Keratinocyte (primary cell): ENCODE measurements around the gene NET1. TPM values are rescaled to one million over a fixed set of nuclear protein-coding genes. Genes with fewer than 3 reads are reported as not detected.

Experiments
- DNase-seq: peaks from one replicate; pipeline ENCODE4 v3.0.0-alpha.2; 2011; ENCODE audit warnings: low read depth, missing footprints, low spot score
- FAIRE-seq: peaks from 2 replicates; lab custom pipeline; 2011; peaks lifted over from hg19 to GRCh38; lab: Jason Lieb, UNC
- H2AFZ ChIP-seq: 2 replicates; pipeline ENCODE4 v1.6.0; 2012; ENCODE audit warnings: low read length, control low read depth, inconsistent platforms; ENCODE audit not compliant: control insufficient read depth
- H3K27ac ChIP-seq: 2 replicates; pipeline ENCODE4 v1.5.1; 2011; ENCODE audit warnings: low read length; ENCODE audit not compliant: control insufficient read depth, insufficient read depth
- H3K27me3 ChIP-seq: 3 replicates; pipeline ENCODE4 v1.6.0; 2011; ENCODE audit warnings: low read length; ENCODE audit not compliant: control insufficient read depth, insufficient read depth; ENCODE audit errors: extremely low read depth
- H3K36me3 ChIP-seq, 2 experiments: 2 replicates in 1 of 2; 3 replicates in 1 of 2; pipeline ENCODE4 v1.5.1; 2011; ENCODE audit warnings: low read length in 2 of 2, mild to moderate bottlenecking in 1 of 2; ENCODE audit not compliant: control insufficient read depth in 2 of 2, insufficient read depth in 2 of 2; ENCODE audit errors: extremely low read depth in 1 of 2
- H3K4me1 ChIP-seq: 3 replicates; pipeline ENCODE4 v1.5.1; 2011; ENCODE audit warnings: low read length; ENCODE audit not compliant: control insufficient read depth, insufficient read depth; ENCODE audit errors: extremely low read depth
- H3K4me2 ChIP-seq: 3 replicates; pipeline ENCODE4 v1.6.0; 2011; ENCODE audit warnings: low read depth, low read length; ENCODE audit not compliant: control insufficient read depth, insufficient read depth; ENCODE audit errors: extremely low read depth
- H3K4me3 ChIP-seq, 3 experiments: fragments of 200-600 bp in 1 of 3; sonication (generic) in 1 of 3; 2 replicates in 2 of 3; 3 replicates in 1 of 3; pipeline ENCODE4 v1.5.1; 2011 to 2016; ENCODE audit warnings: low read length in 3 of 3, mild to moderate bottlenecking in 3 of 3, control low read depth in 2 of 3, inconsistent platforms in 1 of 3, low read depth in 1 of 3, mixed read lengths in 1 of 3, mixed run types in 1 of 3, moderate library complexity in 1 of 3; ENCODE audit not compliant: control insufficient read depth in 2 of 3, insufficient read depth in 2 of 3; ENCODE audit errors: extremely low read depth in 1 of 3
- H3K79me2 ChIP-seq: 2 replicates; pipeline ENCODE4 v1.6.0; 2012; ENCODE audit warnings: low read length; ENCODE audit not compliant: control insufficient read depth, insufficient read depth
- H3K9ac ChIP-seq: 3 replicates; pipeline ENCODE4 v1.6.0; 2011; ENCODE audit warnings: low read length; ENCODE audit not compliant: control insufficient read depth, insufficient read depth; ENCODE audit errors: extremely low read depth
- H3K9me1 ChIP-seq: 3 replicates; pipeline ENCODE4 v1.6.0; 2011; ENCODE audit warnings: low read length; ENCODE audit not compliant: control insufficient read depth, insufficient read depth; ENCODE audit errors: extremely low read depth
- H3K9me3 ChIP-seq: 2 replicates; pipeline ENCODE4 v1.5.1; 2012; ENCODE audit warnings: low read depth, low read length; ENCODE audit not compliant: control insufficient read depth
- H4K20me1 ChIP-seq: 3 replicates; pipeline ENCODE4 v1.6.0; 2011; ENCODE audit warnings: low read length; ENCODE audit not compliant: control insufficient read depth, insufficient read depth; ENCODE audit errors: extremely low read depth
- CTCF ChIP-seq, 3 experiments: IDR thresholded peaks in 1 of 3; conservative IDR thresholded peaks in 1 of 3; optimal IDR thresholded peaks in 1 of 3; 2 replicates in 2 of 3; 3 replicates in 1 of 3; pipeline versions ENCODE3 to v1.5.1; 2011; ENCODE audit warnings: low read length in 3 of 3, mild to moderate bottlenecking in 3 of 3, moderate library complexity in 2 of 3, control low read depth in 1 of 3, inconsistent platforms in 1 of 3; ENCODE audit not compliant: insufficient read depth in 2 of 3; ENCODE audit errors: extremely low read depth in 1 of 3
- EZH2 ChIP-seq: IDR thresholded peaks from one replicate; pipeline ENCODE4 v1.6.1; 2012; ENCODE audit warnings: inconsistent platforms, mild to moderate bottlenecking, low read length, moderate library complexity
- dilution Hi-C: fragments of 300-500 bp; cut with MboI; formaldehyde crosslinking; loops from one replicate; pipeline ENCODE4 v1.7.0; 2020; ENCODE audit warnings: low sequenced_read_pairs; ENCODE audit not compliant: extremely low pct_ligation_motif_present
- polyA plus RNA-seq, 5 experiments: library from polyadenylated mRNA; depleted of rRNA in 3 of 5; stranded (reverse) in 3 of 5; stranded (forward) in 1 of 5; unstranded in 1 of 5; fragments of >200 nt; gene quantifications; 1 replicate in 1 of 5; 2 replicates in 3 of 5; 3 replicates in 1 of 5; pipeline versions ENCODE4 v1.2.1 to v1.2.3, GENCODE V29; 2011 to 2012; ENCODE audit warnings: missing spikeins in 2 of 5, low read depth in 1 of 5, low replicate concordance in 1 of 5

NET1 gene
- polyA plus RNA-seq, 1 donor (not counting 4 experiments of a cell fraction or from before 2014, with no cell fraction given): 214 TPM

GRCh38 chr10:5494611-5495010, 82.3 kb downstream of the NET1 start:
- Histone ChIP-seq H3K4me1 (peaks cover 5% of the 10 kb centered on the region), H3K9ac (no peak overlapping the region), H3K9me1 (no peaks in the 10 kb centered on the region), H3K4me2 (no peak overlapping the region), H3K4me3 (no peak overlapping the region), H3K9me3 (peaks cover 2% of the 10 kb centered on the region), H4K20me1 (no peaks in the 10 kb centered on the region), H3K79me2 (no peaks in the 10 kb centered on the region), H3K27me3 (peaks cover under 1% of the 10 kb centered on the region), H3K27ac (no peak overlapping the region), H2AFZ (no peak overlapping the region), H3K36me3 (no peaks in the 10 kb centered on the region)
- FAIRE-seq: no peak
- no peak for DNase-seq
- TF ChIP-seq CTCF (optimal IDR thresholded peaks at IDR 0.05 in 1 of 3, IDR thresholded peaks at IDR 0.05 in 1 of 3, conservative IDR thresholded peaks at IDR 0.05 in 1 of 3; ENCODE audit: extremely low read depth in 1 of 3, insufficient read depth in 2 of 3, low read length in 3 of 3): no peak
- TF ChIP-seq EZH2: no peak
- dilution Hi-C loops: no loop called here

GRCh38 chr10:5496261-5497250, 84.2 kb downstream of the NET1 start:
- no peak overlapping the region for H2AFZ ChIP-seq
- no peak overlapping the region for H3K4me2 ChIP-seq
- H3K4me3 ChIP-seq: no peak overlapping the region
- H3K9me3 ChIP-seq: peaks cover 2% of the 10 kb centered on the region
- H3K9me1 ChIP-seq: no peaks in the 10 kb centered on the region
- H3K27me3 ChIP-seq: peaks cover 3% of the 10 kb centered on the region
- peaks cover 7% of the 10 kb centered on the region for H3K4me1 ChIP-seq
- no peak overlapping the region for H3K27ac ChIP-seq
- dilution Hi-C loops: no loop called here
- TF ChIP-seq CTCF (optimal IDR thresholded peaks at IDR 0.05 in 1 of 3, IDR thresholded peaks at IDR 0.05 in 1 of 3, conservative IDR thresholded peaks at IDR 0.05 in 1 of 3; ENCODE audit: extremely low read depth in 1 of 3, insufficient read depth in 2 of 3, low read length in 3 of 3) (no peak), EZH2 (no peak)
- H3K79me2 ChIP-seq: no peaks in the 10 kb centered on the region
- H3K9ac ChIP-seq: no peak overlapping the region
- no peak for DNase-seq
- H4K20me1 ChIP-seq: no peaks in the 10 kb centered on the region
- no peaks in the 10 kb centered on the region for H3K36me3 ChIP-seq
- no peak for FAIRE-seq
